ENCODE measurements around the gene CTNNA1. TPM values are rescaled to one million over a fixed set of nuclear protein-coding genes. Genes with fewer than 3 reads are reported as not detected.

Gene CTNNA1
- total and polyA plus RNA-seq, 4 donors: 107 to 446 (median 278) TPM

- H3K9me3 ChIP-seq (ENCODE audit: control insufficient read depth, low read length): no peaks in the 10 kb centered on the region
- ATAC-seq (ENCODE audit: low FRiP score) (no peak), DNase-seq (no peak)
- H3K4me3 ChIP-seq (ENCODE audit: low read length in 2 of 2): no peak overlapping the region
- 53% methylated on average over 2 of the region's 2 CpGs for WGBS, 2 donors
- no peaks in the 10 kb centered on the region for H3K4me1 ChIP-seq (ENCODE audit: control insufficient read depth in 1 of 2, insufficient read depth in 2 of 2, low read length in 2 of 2)
- H3K27ac ChIP-seq (ENCODE audit: low read depth in 1 of 2, low read length in 2 of 2): no peak overlapping the region
- intact Hi-C loops (cut with DNase I): no loop called here
- H3K27me3 ChIP-seq (ENCODE audit: control insufficient read depth in 1 of 2, insufficient read depth in 2 of 2, low read length in 1 of 2): no peaks in the 10 kb centered on the region
- no peaks in the 10 kb centered on the region for H3K36me3 ChIP-seq (ENCODE audit: control insufficient read depth in 1 of 2, insufficient read depth in 2 of 2, low read length in 1 of 2)
Measured at GRCh38 chr5:138719811-138720210, 33.4 kb upstream of the CTNNA1 start.

- Histone ChIP-seq H3K4me3 (ENCODE audit: low read length in 2 of 2) (no peak overlapping the region), H3K27ac (ENCODE audit: low read depth in 1 of 2, low read length in 2 of 2) (no peak overlapping the region), H3K9me3 (ENCODE audit: control insufficient read depth, low read length) (no peaks in the 10 kb centered on the region), H3K27me3 (ENCODE audit: control insufficient read depth in 1 of 2, insufficient read depth in 2 of 2, low read length in 1 of 2) (no peaks in the 10 kb centered on the region), H3K36me3 (ENCODE audit: control insufficient read depth in 1 of 2, insufficient read depth in 2 of 2, low read length in 1 of 2) (no peaks in the 10 kb centered on the region), H3K4me1 (ENCODE audit: control insufficient read depth in 1 of 2, insufficient read depth in 2 of 2, low read length in 2 of 2) (no peaks in the 10 kb centered on the region)
- intact Hi-C loops (cut with DNase I): no loop called here
- WGBS, 2 donors: 98 to 100% methylated on average over 2 of the region's 2 CpGs
- DNase-seq (no peak), ATAC-seq (ENCODE audit: low FRiP score) (no peak)
Measured at GRCh38 chr5:138720840-138721239, 32.4 kb upstream of the CTNNA1 start.

- Histone ChIP-seq H3K36me3 (ENCODE audit: control insufficient read depth in 1 of 2, insufficient read depth in 2 of 2, low read length in 1 of 2) (no peaks in the 10 kb centered on the region), H3K27ac (ENCODE audit: low read depth in 1 of 2, low read length in 2 of 2) (no peak overlapping the region), H3K9me3 (ENCODE audit: control insufficient read depth, low read length) (no peaks in the 10 kb centered on the region), H3K4me3 (ENCODE audit: low read length in 2 of 2) (no peak overlapping the region), H3K27me3 (ENCODE audit: control insufficient read depth in 1 of 2, insufficient read depth in 2 of 2, low read length in 1 of 2) (no peaks in the 10 kb centered on the region), H3K4me1 (ENCODE audit: control insufficient read depth in 1 of 2, insufficient read depth in 2 of 2, low read length in 2 of 2) (no peaks in the 10 kb centered on the region)
- intact Hi-C loops (cut with DNase I): no loop called here
- DNase-seq: no peak
- no peak for ATAC-seq (ENCODE audit: low FRiP score)
- 90 to 92% methylated on average over 5 of the region's 5 CpGs for WGBS, 2 donors
Measured at GRCh38 chr5:138721979-138722378, 31.2 kb upstream of the CTNNA1 start.

GRCh38 chr5:138722544-138723177 is 30.6 kb upstream of the CTNNA1 start:
- Histone ChIP-seq H3K36me3 (ENCODE audit: control insufficient read depth in 1 of 2, insufficient read depth in 2 of 2, low read length in 1 of 2) (no peaks in the 10 kb centered on the region), H3K27me3 (ENCODE audit: control insufficient read depth in 1 of 2, insufficient read depth in 2 of 2, low read length in 1 of 2) (no peaks in the 10 kb centered on the region), H3K4me3 (ENCODE audit: low read length in 2 of 2) (no peak overlapping the region), H3K9me3 (ENCODE audit: control insufficient read depth, low read length) (no peaks in the 10 kb centered on the region), H3K4me1 (ENCODE audit: control insufficient read depth in 1 of 2, insufficient read depth in 2 of 2, low read length in 2 of 2) (no peaks in the 10 kb centered on the region), H3K27ac (ENCODE audit: low read depth in 1 of 2, low read length in 2 of 2) (no peak overlapping the region)
- intact Hi-C loops (cut with DNase I): no loop called here
- no peak for ATAC-seq (ENCODE audit: low FRiP score)
- 89 to 91% methylated on average over 10 of the region's 10 CpGs for WGBS, 2 donors
- no peak for DNase-seq

- no peaks in the 10 kb centered on the region for H3K27me3 ChIP-seq (ENCODE audit: control insufficient read depth in 1 of 2, insufficient read depth in 2 of 2, low read length in 1 of 2)
- ATAC-seq (ENCODE audit: low FRiP score): peak; percentile 22
- H3K36me3 ChIP-seq (ENCODE audit: control insufficient read depth in 1 of 2, insufficient read depth in 2 of 2, low read length in 1 of 2): no peaks in the 10 kb centered on the region
- WGBS, 2 donors: 68 to 77% methylated on average over 5 of the region's 5 CpGs
- no peak overlapping the region for H3K4me3 ChIP-seq (ENCODE audit: low read length in 2 of 2)
- H3K4me1 ChIP-seq (ENCODE audit: control insufficient read depth in 1 of 2, insufficient read depth in 2 of 2, low read length in 2 of 2): no peaks in the 10 kb centered on the region
- H3K9me3 ChIP-seq (ENCODE audit: control insufficient read depth, low read length): no peaks in the 10 kb centered on the region
- intact Hi-C loops (cut with DNase I): no loop called here
- H3K27ac ChIP-seq (ENCODE audit: low read depth in 1 of 2, low read length in 2 of 2): peak overlapping the region in 1 of 2 donors; percentile 82
- peak in 1 of 2 donors; percentile 67 for DNase-seq
Measured at GRCh38 chr5:138724470-138725146, 28.6 kb upstream of the CTNNA1 start.

- WGBS, 2 donors: 40 to 47% methylated on average over 12 of the region's 12 CpGs
- peak; percentile 58 for ATAC-seq (ENCODE audit: low FRiP score)
- H3K27me3 ChIP-seq (ENCODE audit: control insufficient read depth in 1 of 2, insufficient read depth in 2 of 2, low read length in 1 of 2): no peaks in the 10 kb centered on the region
- no peak overlapping the region for H3K4me3 ChIP-seq (ENCODE audit: low read length in 2 of 2)
- intact Hi-C loops (cut with DNase I): no loop called here
- H3K27ac ChIP-seq (ENCODE audit: low read depth in 1 of 2, low read length in 2 of 2): peak overlapping the region in 1 of 2 donors; percentile 82
- H3K9me3 ChIP-seq (ENCODE audit: control insufficient read depth, low read length): no peaks in the 10 kb centered on the region
- H3K4me1 ChIP-seq (ENCODE audit: control insufficient read depth in 1 of 2, insufficient read depth in 2 of 2, low read length in 2 of 2): no peaks in the 10 kb centered on the region
- H3K36me3 ChIP-seq (ENCODE audit: control insufficient read depth in 1 of 2, insufficient read depth in 2 of 2, low read length in 1 of 2): no peaks in the 10 kb centered on the region
- peak in 1 of 2 donors; percentile 66 for DNase-seq
Measured at GRCh38 chr5:138725153-138725817, 27.9 kb upstream of the CTNNA1 start.

- no peaks in the 10 kb centered on the region for H3K9me3 ChIP-seq (ENCODE audit: control insufficient read depth, low read length)
- H3K27me3 ChIP-seq (ENCODE audit: control insufficient read depth in 1 of 2, insufficient read depth in 2 of 2, low read length in 1 of 2): no peaks in the 10 kb centered on the region
- ATAC-seq (ENCODE audit: low FRiP score): peak; percentile 57
- peak overlapping the region in 1 of 2 donors; percentile 82 for H3K27ac ChIP-seq (ENCODE audit: low read depth in 1 of 2, low read length in 2 of 2)
- H3K4me3 ChIP-seq (ENCODE audit: low read length in 2 of 2): no peak overlapping the region
- DNase-seq: no peak
- WGBS, 2 donors: 56 to 57% methylated on average over 6 of the region's 6 CpGs
- intact Hi-C loops (cut with DNase I): no loop called here
- no peaks in the 10 kb centered on the region for H3K4me1 ChIP-seq (ENCODE audit: control insufficient read depth in 1 of 2, insufficient read depth in 2 of 2, low read length in 2 of 2)
- H3K36me3 ChIP-seq (ENCODE audit: control insufficient read depth in 1 of 2, insufficient read depth in 2 of 2, low read length in 1 of 2): no peaks in the 10 kb centered on the region
Measured at GRCh38 chr5:138725818-138726416, 27.3 kb upstream of the CTNNA1 start.

GRCh38 chr5:138726848-138727247 is 26.4 kb upstream of the CTNNA1 start:
- intact Hi-C loops (cut with DNase I): no loop called here
- DNase-seq (no peak), ATAC-seq (ENCODE audit: low FRiP score) (no peak)
- Histone ChIP-seq H3K9me3 (ENCODE audit: control insufficient read depth, low read length) (no peaks in the 10 kb centered on the region), H3K27me3 (ENCODE audit: control insufficient read depth in 1 of 2, insufficient read depth in 2 of 2, low read length in 1 of 2) (no peaks in the 10 kb centered on the region), H3K4me1 (ENCODE audit: control insufficient read depth in 1 of 2, insufficient read depth in 2 of 2, low read length in 2 of 2) (no peaks in the 10 kb centered on the region), H3K27ac (ENCODE audit: low read depth in 1 of 2, low read length in 2 of 2) (no peak overlapping the region), H3K4me3 (ENCODE audit: low read length in 2 of 2) (no peak overlapping the region), H3K36me3 (ENCODE audit: control insufficient read depth in 1 of 2, insufficient read depth in 2 of 2, low read length in 1 of 2) (no peaks in the 10 kb centered on the region)
- WGBS, 2 donors: 92 to 95% methylated on average over 4 of the region's 4 CpGs

Data from aorta (tissue), 5 donors.